ENCODE data around the gene GCHFR.

GRCh38 chr15:40723919-40724318, 39.9 kb upstream of the GCHFR start:
- no peak for TF ChIP-seq POLR2A (IDR thresholded peaks at IDR 0.05)
- no peak for TF ChIP-seq POLR2AphosphoS5 (IDR thresholded peaks at IDR 0.05)

Data from transverse colon (tissue), 3 donors.